C4-2B (cell line): Measurements from ENCODE around the gene RASA3.

ENCODE experiments used
- H3K27ac ChIP-seq: fragments of 450-650 bp; 2 replicates; pipeline ENCODE4 v1.5.1; 2017
- CTCF ChIP-seq: fragments of 450-650 bp; conservative IDR thresholded peaks from 2 replicates; pipeline ENCODE4 v1.5.1; 2017; ENCODE audit warnings: mild to moderate bottlenecking
- ZFX ChIP-seq: fragments of 450-650 bp; IDR thresholded peaks from 2 replicates; pipeline ENCODE4 v1.6.1; 2017

Gene RASA3

GRCh38 chr13:113946409-113947181 is 185.8 kb downstream of the RASA3 start:
- TF ChIP-seq CTCF (no peak), ZFX (no peak)
- H3K27ac ChIP-seq, result no peak overlapping the region

GRCh38 chr13:113945857-113946408 is 186.5 kb downstream of the RASA3 start:
- no peak for TF ChIP-seq CTCF
- TF ChIP-seq ZFX, result no peak
- H3K27ac ChIP-seq, result no peak overlapping the region

- TF ChIP-seq CTCF, result no peak
- no peak for TF ChIP-seq ZFX
- H3K27ac ChIP-seq, result no peak overlapping the region
These were observed 188.4 kb downstream of the RASA3 start for GRCh38 chr13:113943821-113944565.

- no peak overlapping the region for H3K27ac ChIP-seq
- TF ChIP-seq CTCF (no peak), ZFX (no peak)
These were observed 189.8 kb downstream of the RASA3 start for GRCh38 chr13:113942591-113943103.

- H3K27ac ChIP-seq, result no peak overlapping the region
- no peak for TF ChIP-seq CTCF
- no peak for TF ChIP-seq ZFX
These were observed 190.7 kb downstream of the RASA3 start for GRCh38 chr13:113941571-113942191.

- no peak overlapping the region for H3K27ac ChIP-seq
- no peak for TF ChIP-seq ZFX
- TF ChIP-seq CTCF, result no peak
These were observed 192.5 kb downstream of the RASA3 start for GRCh38 chr13:113939944-113940297.
